Measurements from ENCODE around the gene ZCCHC7. TPM values are rescaled to one million over a fixed set of nuclear protein-coding genes. Genes with fewer than 3 reads are reported as not detected.
"Not testable (repeated sequence)": the region's sequence is repeated elsewhere in the genome, so short reads cannot be mapped to it uniquely, and the experiment has no call there.

ZCCHC7 gene
- 10 to 100 TPM; 32.9 to 37.0 TPM for total RNA-seq

GRCh38 chr9:37119907-37120842 is at the start of gene ZCCHC7:
TSS of gene ZCCHC7 (plus strand) at chr9:37120574.
- Mint-ChIP-seq H3K4me3 (peak within 1 kb of the TSS; percentile 89), H3K4me1 (ENCODE audit: low read depth) (peaks cover 33% of the 10 kb centered on the region), H3K27ac (peak within 1 kb of the TSS; percentile 99), H3K9me3 (peaks cover 3% of the 10 kb centered on the region), H3K36me3 (ENCODE audit: low read depth) (peaks cover 21% of the 10 kb centered on the region), H3K27me3 (no peaks in the 10 kb centered on the region)
- intact Hi-C loops (cut with micrococcal nuclease): loop anchor here (10.0 kb wide), 1 partner anchor 175 kb away; no protein-coding TSS in a partner anchor
- peak; percentile 98 for DNase-seq
- ChIA-PET CTCF (interaction anchor here (1.1 to 1.5 kb wide), 5 partner anchors 17 to 209 kb away, joined by 3 to 4 read pairs (median 3); no protein-coding TSS in a partner anchor), POLR2A (interaction anchor here (0.5 to 2.6 kb wide), 18 partner anchors 10 to 1386 kb away, joined by 3 to 14 read pairs (median 3); no protein-coding TSS in a partner anchor)
- TF ChIP-seq CTCF (IDR thresholded peaks at IDR 0.05): no peak
- ATAC-seq: peak; percentile 98

- H3K36me3 Mint-ChIP-seq (ENCODE audit: low read depth); H3K4me1 Mint-ChIP-seq (ENCODE audit: low read depth); POLR2A ChIA-PET; CTCF ChIA-PET; H3K9me3 Mint-ChIP-seq; H3K27me3 Mint-ChIP-seq; intact Hi-C loops (cut with micrococcal nuclease); H3K4me3 Mint-ChIP-seq; DNase-seq; ATAC-seq; H3K27ac Mint-ChIP-seq: not testable (repeated sequence)
Measured at GRCh38 chr9:37074790-37075189, 45.6 kb upstream of the ZCCHC7 start.

GRCh38 chr9:37079370-37080164 is 40.8 kb upstream of the ZCCHC7 start:
- Mint-ChIP-seq H3K4me3 (peak overlapping the region; percentile 96), H3K36me3 (ENCODE audit: low read depth) (peaks cover 15% of the 10 kb centered on the region), H3K27me3 (peaks cover 3% of the 10 kb centered on the region), H3K27ac (peak overlapping the region; percentile 96), H3K4me1 (ENCODE audit: low read depth) (peaks cover 39% of the 10 kb centered on the region), H3K9me3 (no peaks in the 10 kb centered on the region)
- intact Hi-C loops (cut with micrococcal nuclease): no loop called here
- ChIA-PET POLR2A (interaction anchor here (0.6 to 2.4 kb wide), 6 partner anchors 14 to 261 kb away, joined by 3 to 14 read pairs (median 4); partner anchors contain the start of gene ZCCHC7), CTCF (interaction anchor here (1.0 to 1.4 kb wide), 4 partner anchors 10 to 206 kb away, joined by 3 to 4 read pairs (median 3); partner anchors contain the start of gene ZCCHC7)
- TF ChIP-seq CTCF (IDR thresholded peaks at IDR 0.05): no peak
- ATAC-seq (peak; percentile 98), DNase-seq (peak; percentile 98)

GRCh38 chr9:37080165-37080628 is 40.2 kb upstream of the ZCCHC7 start:
- peak; percentile 13 for ATAC-seq
- H3K27me3 Mint-ChIP-seq; DNase-seq; H3K9me3 Mint-ChIP-seq; intact Hi-C loops (cut with micrococcal nuclease): not testable (repeated sequence)
- H3K27ac Mint-ChIP-seq: peak overlapping the region; percentile 96
- H3K36me3 Mint-ChIP-seq (ENCODE audit: low read depth): peaks cover 19% of the 10 kb centered on the region
- peaks cover 45% of the 10 kb centered on the region for H3K4me1 Mint-ChIP-seq (ENCODE audit: low read depth)
- POLR2A ChIA-PET: interaction anchor here (0.6 to 2.4 kb wide), 7 partner anchors 14 to 91 kb away, joined by 3 to 14 read pairs (median 4); partner anchors contain the start of gene ZCCHC7
- H3K4me3 Mint-ChIP-seq: peak overlapping the region; percentile 96
- CTCF ChIA-PET: interaction anchor here (1.2 to 1.5 kb wide), 3 partner anchors 41 to 673 kb away, joined by 3 read pairs; partner anchors contain the start of gene ZCCHC7

GRCh38 chr9:37081507-37081906 is 38.9 kb upstream of the ZCCHC7 start:
- DNase-seq; H3K27me3 Mint-ChIP-seq; H3K9me3 Mint-ChIP-seq; ATAC-seq; intact Hi-C loops (cut with micrococcal nuclease): not testable (repeated sequence)
- ChIA-PET POLR2A (interaction anchor here (0.7 to 1.5 kb wide), 2 partner anchors 38 to 223 kb away, joined by 3 to 4 read pairs; partner anchors contain the start of gene ZCCHC7), CTCF (interaction anchor here (1.4 to 1.5 kb wide), 2 partner anchors 39 to 674 kb away, joined by 3 read pairs; partner anchors contain the start of gene ZCCHC7)
- Mint-ChIP-seq H3K27ac (peak overlapping the region; percentile 72), H3K4me1 (ENCODE audit: low read depth) (peaks cover 55% of the 10 kb centered on the region), H3K36me3 (ENCODE audit: low read depth) (peaks cover 26% of the 10 kb centered on the region), H3K4me3 (peak overlapping the region; percentile 96)
